Panc1 (cell line): ENCODE measurements around the gene SLC46A2. TPM values are rescaled to one million over a fixed set of nuclear protein-coding genes. Genes with fewer than 3 reads are reported as not detected.

Experiments used
- ATAC-seq: fragments of 200-7000 bp; cut with Tn5 transposase; 2 replicates; pipeline ENCODE4 v1.9.1; 2020; ENCODE audit warnings: mild to moderate bottlenecking, moderate library complexity
- BruUV-seq: library from RNA; stranded (reverse); fragments of 400-500 nt; replicated peaks from 2 replicates; lab custom pipeline; 2021; lab: Mats Ljungman, UMichigan
- CTCF ChIA-PET: fragments of 300-600 bp; sonication (Branson Sonifier 250); formaldehyde crosslinking; loops from one replicate; lab custom pipeline; 2022; ENCODE audit warnings: antibody characterized with exemption; lab: Charles Lee
- POLR2A ChIA-PET: fragments of 300-600 bp; sonication (Branson Sonifier 250); formaldehyde crosslinking; loops from one replicate; lab custom pipeline; 2022; ENCODE audit warnings: antibody characterized with exemption; lab: Charles Lee
- DNase-seq: peaks from one replicate; pipeline ENCODE4 v3.0.0-alpha.2; 2010; ENCODE audit warnings: low read depth, low spot score
- H3K27ac ChIP-seq: 2 replicates; pipeline ENCODE4 v1.5.1; 2011; ENCODE audit warnings: mild to moderate bottlenecking, low read length, inconsistent platforms
- H3K27me3 ChIP-seq: fragments of 200-500 bp; sonication (Bioruptor generic); 2 replicates; pipeline ENCODE4 v1.6.0; 2014; ENCODE audit warnings: low read length, inconsistent platforms; ENCODE audit not compliant: control insufficient read depth, insufficient read depth
- H3K36me3 ChIP-seq: fragments of 200-500 bp; sonication (Bioruptor generic); 2 replicates; pipeline ENCODE4 v1.5.1; 2014; ENCODE audit warnings: inconsistent platforms, mild to moderate bottlenecking, low read length, moderate library complexity; ENCODE audit not compliant: control insufficient read depth, insufficient read depth
- H3K4me1 ChIP-seq: 2 replicates; pipeline ENCODE4 v1.5.1; 2011; ENCODE audit warnings: inconsistent platforms, mild to moderate bottlenecking, low read length, moderate library complexity; ENCODE audit not compliant: control insufficient read depth, insufficient read depth
- H3K4me3 ChIP-seq, 2 experiments: 2 replicates each; pipeline ENCODE4 v1.5.1; 2011 to 2012; ENCODE audit warnings: low read depth in 2 of 2, low read length in 2 of 2, mild to moderate bottlenecking in 2 of 2, inconsistent platforms in 1 of 2, moderate library complexity in 1 of 2
- H3K9me3 ChIP-seq: fragments of 200-500 bp; sonication (Bioruptor generic); 2 replicates; pipeline ENCODE4 v1.5.1; 2014; ENCODE audit warnings: low read depth, mild to moderate bottlenecking, inconsistent platforms, low read length, moderate library complexity; ENCODE audit not compliant: control insufficient read depth, insufficient read depth
- POLR2AphosphoS5 ChIP-seq: IDR thresholded peaks from 2 replicates; pipeline ENCODE4 v1.6.1; 2012; ENCODE audit warnings: mild to moderate bottlenecking, low read depth, low read length, moderate library complexity
- SIN3A ChIP-seq: IDR thresholded peaks from 2 replicates; pipeline ENCODE4 v1.6.1; 2012; ENCODE audit warnings: low read depth, mild to moderate bottlenecking, low read length, moderate library complexity, borderline replicate concordance; ENCODE audit not compliant: insufficient read depth
- TCF7L2 ChIP-seq: IDR thresholded peaks from 2 replicates; pipeline ENCODE4 v1.6.1; 2011; ENCODE audit warnings: mild to moderate bottlenecking, low read depth, low read length, inconsistent platforms
- in situ Hi-C: cut with HindIII; loops from 2 replicates; pipeline ENCODE4 v1.10.0; 2016; ENCODE audit warnings: low sequenced_read_pairs, low pct_unique_long_range_greater_than_20kb
- intact Hi-C: fragments of 100-400 bp; cut with micrococcal nuclease; formaldehyde crosslinking; loops from one replicate; pipeline ENCODE4 v1.10.0; 2022; ENCODE audit not compliant: unreplicated experiment
- total RNA-seq: library from RNA; stranded (reverse); gene quantifications from one replicate; pipeline ENCODE4 v1.2.1, GENCODE V29; 2021; ENCODE audit not compliant: unreplicated experiment
- TF ChIP-seq, protein P1 (sequence below), 2 experiments: IDR thresholded peaks; 2 replicates each; pipeline ENCODE4 v1.6.1; 2011 to 2012; ENCODE audit warnings: low read depth in 2 of 2, control low read depth in 1 of 2, low read length in 1 of 2, mild to moderate bottlenecking in 1 of 2, moderate library complexity in 1 of 2; ENCODE audit not compliant: insufficient read depth in 1 of 2
- TF ChIP-seq, protein P2 (sequence below): fragments of 450-650 bp; IDR thresholded peaks from 2 replicates; pipeline ENCODE4 v1.5.1; 2017; ENCODE audit warnings: mild to moderate bottlenecking

SLC46A2 gene
- total RNA-seq, 1 experiment from 2014 or later = not detected

DNA sequence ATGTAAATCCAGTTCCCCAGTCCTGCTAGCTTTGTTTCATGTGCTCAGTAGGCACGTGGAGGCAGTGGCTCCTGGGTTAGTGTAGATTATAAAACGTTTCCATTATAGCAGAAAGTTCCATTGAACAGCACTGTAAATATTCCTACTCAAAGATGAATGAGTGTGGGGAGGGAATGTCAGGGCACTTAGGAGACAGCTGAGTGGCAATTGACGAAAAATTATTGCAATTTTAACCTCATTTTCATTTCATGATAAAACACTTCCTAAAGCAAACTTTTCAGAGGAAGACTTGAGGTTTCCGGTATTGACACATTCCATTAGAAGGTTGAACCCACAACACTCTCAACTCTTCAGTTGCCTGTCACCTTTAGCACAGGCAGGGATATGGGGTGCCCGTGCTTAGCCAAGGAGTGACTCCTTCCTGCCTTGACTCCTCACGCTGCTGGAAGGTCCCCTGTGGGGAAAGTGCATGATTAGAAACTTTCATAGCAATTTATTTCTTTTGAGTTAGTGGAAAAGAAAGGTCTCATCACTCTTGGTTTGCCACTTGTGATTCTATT, 41.2 kb downstream of the SLC46A2 start:
- Histone ChIP-seq H3K27ac (no peak overlapping the region), H3K4me3 (no peak overlapping the region), H3K4me1 (no peaks in the 10 kb centered on the region), H3K27me3 (no peaks in the 10 kb centered on the region), H3K9me3 (no peaks in the 10 kb centered on the region), H3K36me3 (no peaks in the 10 kb centered on the region)
- intact Hi-C loops = no loop called here
- in situ Hi-C loops = no loop called here
- ChIA-PET CTCF (no interaction called here), POLR2A (no interaction called here)
- ATAC-seq = no peak
- DNase-seq = no peak
- no TSS peak for BruUV-seq
- TF ChIP-seq, protein P1, sequence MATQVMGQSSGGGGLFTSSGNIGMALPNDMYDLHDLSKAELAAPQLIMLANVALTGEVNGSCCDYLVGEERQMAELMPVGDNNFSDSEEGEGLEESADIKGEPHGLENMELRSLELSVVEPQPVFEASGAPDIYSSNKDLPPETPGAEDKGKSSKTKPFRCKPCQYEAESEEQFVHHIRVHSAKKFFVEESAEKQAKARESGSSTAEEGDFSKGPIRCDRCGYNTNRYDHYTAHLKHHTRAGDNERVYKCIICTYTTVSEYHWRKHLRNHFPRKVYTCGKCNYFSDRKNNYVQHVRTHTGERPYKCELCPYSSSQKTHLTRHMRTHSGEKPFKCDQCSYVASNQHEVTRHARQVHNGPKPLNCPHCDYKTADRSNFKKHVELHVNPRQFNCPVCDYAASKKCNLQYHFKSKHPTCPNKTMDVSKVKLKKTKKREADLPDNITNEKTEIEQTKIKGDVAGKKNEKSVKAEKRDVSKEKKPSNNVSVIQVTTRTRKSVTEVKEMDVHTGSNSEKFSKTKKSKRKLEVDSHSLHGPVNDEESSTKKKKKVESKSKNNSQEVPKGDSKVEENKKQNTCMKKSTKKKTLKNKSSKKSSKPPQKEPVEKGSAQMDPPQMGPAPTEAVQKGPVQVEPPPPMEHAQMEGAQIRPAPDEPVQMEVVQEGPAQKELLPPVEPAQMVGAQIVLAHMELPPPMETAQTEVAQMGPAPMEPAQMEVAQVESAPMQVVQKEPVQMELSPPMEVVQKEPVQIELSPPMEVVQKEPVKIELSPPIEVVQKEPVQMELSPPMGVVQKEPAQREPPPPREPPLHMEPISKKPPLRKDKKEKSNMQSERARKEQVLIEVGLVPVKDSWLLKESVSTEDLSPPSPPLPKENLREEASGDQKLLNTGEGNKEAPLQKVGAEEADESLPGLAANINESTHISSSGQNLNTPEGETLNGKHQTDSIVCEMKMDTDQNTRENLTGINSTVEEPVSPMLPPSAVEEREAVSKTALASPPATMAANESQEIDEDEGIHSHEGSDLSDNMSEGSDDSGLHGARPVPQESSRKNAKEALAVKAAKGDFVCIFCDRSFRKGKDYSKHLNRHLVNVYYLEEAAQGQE (IDR thresholded peaks at IDR 0.05; ENCODE audit: insufficient read depth in 1 of 2, low read depth in 2 of 2, low read length in 1 of 2) = no peak
- TF ChIP-seq SIN3A (no peak), POLR2AphosphoS5 (no peak), TCF7L2 (no peak)
- TF ChIP-seq, protein P2, sequence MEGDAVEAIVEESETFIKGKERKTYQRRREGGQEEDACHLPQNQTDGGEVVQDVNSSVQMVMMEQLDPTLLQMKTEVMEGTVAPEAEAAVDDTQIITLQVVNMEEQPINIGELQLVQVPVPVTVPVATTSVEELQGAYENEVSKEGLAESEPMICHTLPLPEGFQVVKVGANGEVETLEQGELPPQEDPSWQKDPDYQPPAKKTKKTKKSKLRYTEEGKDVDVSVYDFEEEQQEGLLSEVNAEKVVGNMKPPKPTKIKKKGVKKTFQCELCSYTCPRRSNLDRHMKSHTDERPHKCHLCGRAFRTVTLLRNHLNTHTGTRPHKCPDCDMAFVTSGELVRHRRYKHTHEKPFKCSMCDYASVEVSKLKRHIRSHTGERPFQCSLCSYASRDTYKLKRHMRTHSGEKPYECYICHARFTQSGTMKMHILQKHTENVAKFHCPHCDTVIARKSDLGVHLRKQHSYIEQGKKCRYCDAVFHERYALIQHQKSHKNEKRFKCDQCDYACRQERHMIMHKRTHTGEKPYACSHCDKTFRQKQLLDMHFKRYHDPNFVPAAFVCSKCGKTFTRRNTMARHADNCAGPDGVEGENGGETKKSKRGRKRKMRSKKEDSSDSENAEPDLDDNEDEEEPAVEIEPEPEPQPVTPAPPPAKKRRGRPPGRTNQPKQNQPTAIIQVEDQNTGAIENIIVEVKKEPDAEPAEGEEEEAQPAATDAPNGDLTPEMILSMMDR = no peak

DNA sequence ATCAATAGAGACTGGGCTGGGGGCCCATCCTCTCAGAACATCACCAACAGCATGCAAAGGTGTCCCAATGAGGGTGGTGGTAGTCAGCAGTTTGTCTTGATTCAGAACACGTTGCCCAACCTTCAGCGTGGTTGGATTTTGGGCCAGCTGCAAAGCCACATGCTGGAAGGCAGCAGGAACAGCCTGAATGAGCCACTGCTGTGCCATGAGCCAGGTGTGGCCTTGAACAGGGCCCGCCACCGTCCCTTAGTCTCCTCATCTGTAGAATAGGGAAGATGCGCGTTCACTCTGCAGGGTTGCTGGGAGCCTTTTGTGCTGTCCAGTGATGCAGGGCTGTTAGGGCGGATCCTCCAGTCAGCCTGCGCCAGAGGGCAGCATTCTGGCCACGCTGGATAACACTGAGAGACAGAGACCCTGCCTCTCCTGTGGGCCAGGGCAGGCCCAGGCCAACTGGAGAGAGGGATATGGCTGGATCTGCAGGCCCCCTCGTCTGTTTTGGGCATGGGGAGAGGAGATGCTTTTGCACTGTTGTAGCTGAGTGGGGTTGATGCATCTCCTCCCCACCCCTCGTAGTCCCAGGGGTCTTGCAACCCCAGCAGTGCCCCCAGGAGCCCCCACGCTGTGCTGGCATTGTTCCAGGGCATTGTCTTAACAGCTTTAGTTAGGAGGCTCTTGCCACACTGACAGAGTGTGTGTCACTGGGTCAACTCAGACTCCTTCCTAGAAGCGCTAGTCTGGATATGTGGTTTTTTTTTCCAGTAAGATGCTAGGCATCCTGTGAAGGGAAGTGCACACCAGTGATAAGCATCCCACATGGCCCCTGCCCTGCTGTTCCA, 42.1 kb downstream of the SLC46A2 start:
- H3K27ac ChIP-seq = no peak overlapping the region
- no peaks in the 10 kb centered on the region for H3K27me3 ChIP-seq
- no peaks in the 10 kb centered on the region for H3K4me1 ChIP-seq
- BruUV-seq = no TSS peak
- intact Hi-C loops = no loop called here
- TF ChIP-seq, protein P1 (IDR thresholded peaks at IDR 0.05; ENCODE audit: insufficient read depth in 1 of 2, low read depth in 2 of 2, low read length in 1 of 2) = no peak
- in situ Hi-C loops = no loop called here
- ChIA-PET POLR2A (no interaction called here), CTCF (no interaction called here)
- no peaks in the 10 kb centered on the region for H3K9me3 ChIP-seq
- H3K36me3 ChIP-seq = no peaks in the 10 kb centered on the region
- H3K4me3 ChIP-seq = no peak overlapping the region
- DNase-seq (no peak), ATAC-seq (no peak)
